ENCODE measurements around the gene TMC7.

DNA sequence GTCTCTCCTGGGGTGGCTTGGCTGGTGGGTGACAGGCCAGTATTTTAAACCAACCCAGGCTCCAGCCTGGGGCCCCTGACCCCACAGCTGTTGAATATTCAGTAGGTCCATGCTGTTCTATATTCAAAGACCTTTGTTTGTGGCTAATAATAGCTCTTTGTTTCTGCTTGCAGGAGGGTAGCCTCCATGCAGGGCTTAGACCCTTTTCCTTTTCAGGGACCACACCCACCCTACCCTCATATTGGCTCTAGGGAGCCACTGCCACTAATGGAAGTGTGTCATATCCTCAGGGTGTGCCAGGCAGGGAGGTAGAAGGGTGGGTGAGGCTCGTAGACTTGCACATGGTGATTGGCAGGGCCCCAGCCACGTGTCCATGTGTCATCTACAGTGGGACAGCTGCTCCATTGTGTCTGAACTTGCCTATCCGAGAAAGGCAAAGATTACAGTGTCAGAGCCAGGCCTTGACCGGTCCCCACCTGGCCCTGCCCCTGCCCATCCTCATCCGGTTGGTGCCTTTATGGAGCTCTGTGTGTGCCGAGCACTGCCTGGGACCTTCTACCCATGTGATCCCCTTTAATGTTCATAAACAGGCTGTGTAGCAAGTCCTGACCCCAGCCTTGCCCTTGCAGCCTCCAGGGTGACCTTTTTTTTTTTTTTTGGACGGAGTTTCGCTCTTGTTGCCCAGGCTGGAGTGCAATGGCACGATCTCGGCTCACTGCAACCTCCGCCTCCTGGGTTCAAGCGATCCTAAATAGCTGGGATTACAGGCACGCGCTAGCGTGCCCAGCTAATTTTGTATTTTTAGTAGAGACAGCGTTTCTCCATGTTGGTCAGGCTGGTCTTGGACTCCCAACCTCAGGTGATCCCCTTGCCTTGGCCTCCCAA lies 22.1 kb downstream of the TMC7 start:
- TF ChIP-seq POLR2A (IDR thresholded peaks at IDR 0.05) = no peak
- TF ChIP-seq, protein P1, sequence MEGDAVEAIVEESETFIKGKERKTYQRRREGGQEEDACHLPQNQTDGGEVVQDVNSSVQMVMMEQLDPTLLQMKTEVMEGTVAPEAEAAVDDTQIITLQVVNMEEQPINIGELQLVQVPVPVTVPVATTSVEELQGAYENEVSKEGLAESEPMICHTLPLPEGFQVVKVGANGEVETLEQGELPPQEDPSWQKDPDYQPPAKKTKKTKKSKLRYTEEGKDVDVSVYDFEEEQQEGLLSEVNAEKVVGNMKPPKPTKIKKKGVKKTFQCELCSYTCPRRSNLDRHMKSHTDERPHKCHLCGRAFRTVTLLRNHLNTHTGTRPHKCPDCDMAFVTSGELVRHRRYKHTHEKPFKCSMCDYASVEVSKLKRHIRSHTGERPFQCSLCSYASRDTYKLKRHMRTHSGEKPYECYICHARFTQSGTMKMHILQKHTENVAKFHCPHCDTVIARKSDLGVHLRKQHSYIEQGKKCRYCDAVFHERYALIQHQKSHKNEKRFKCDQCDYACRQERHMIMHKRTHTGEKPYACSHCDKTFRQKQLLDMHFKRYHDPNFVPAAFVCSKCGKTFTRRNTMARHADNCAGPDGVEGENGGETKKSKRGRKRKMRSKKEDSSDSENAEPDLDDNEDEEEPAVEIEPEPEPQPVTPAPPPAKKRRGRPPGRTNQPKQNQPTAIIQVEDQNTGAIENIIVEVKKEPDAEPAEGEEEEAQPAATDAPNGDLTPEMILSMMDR (IDR thresholded peaks at IDR 0.05) = no peak
